Erythroblast (primary cell): Measurements from ENCODE around the gene KPNB1.

Source experiments
- GATA1 ChIP-seq: IDR thresholded peaks from 2 replicates; pipeline ENCODE4 v1.6.1; 2011; ENCODE audit warnings: low read depth, mild to moderate bottlenecking, control low read depth, low read length, moderate library complexity
- POLR2A ChIP-seq: IDR thresholded peaks from 2 replicates; pipeline ENCODE4 v1.6.1; 2011; ENCODE audit warnings: mild to moderate bottlenecking, low read length

DNA sequence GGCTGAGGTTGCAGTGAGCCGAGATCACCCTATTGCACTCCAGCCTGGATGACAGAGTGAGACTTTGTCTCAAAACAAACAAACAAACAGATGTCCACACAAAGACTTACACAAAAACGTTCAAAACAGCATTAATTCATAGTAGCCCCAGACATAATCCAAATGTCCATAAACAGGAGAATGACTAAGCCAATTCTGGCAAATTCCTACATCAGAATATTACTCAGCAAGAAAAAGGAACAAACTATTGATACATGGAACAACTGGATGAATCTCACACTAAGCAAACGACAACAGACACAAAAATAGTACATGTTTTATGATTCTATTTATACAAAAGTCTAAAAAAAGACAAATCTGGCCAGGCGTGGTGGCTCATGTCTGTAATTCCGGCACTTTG is 10.8 kb upstream of the KPNB1 start:
- TF ChIP-seq POLR2A (no peak), GATA1 (no peak)
